IMR-90 (cell line): ENCODE measurements around the gene RMC1. TPM values are rescaled to one million over a fixed set of nuclear protein-coding genes. Genes with fewer than 3 reads are reported as not detected.

Experiments
- ATAC-seq: fragments of 200-7000 bp; cut with Tn5 transposase; 2 replicates; pipeline ENCODE4 v1.9.1; 2020; ENCODE audit warnings: low read depth, mild to moderate bottlenecking, moderate library complexity
- BruUV-seq: library from RNA; stranded (reverse); fragments of 400-500 nt; replicated peaks from 2 replicates; lab custom pipeline; 2021; lab: Mats Ljungman, UMichigan
- CTCF ChIA-PET: fragments of 300-600 bp; formaldehyde crosslinking; extraction: SDS; loops from one replicate; lab custom pipeline; 2021; ENCODE audit warnings: antibody characterized with exemption; lab: Yijun Ruan, JAX
- POLR2A ChIA-PET: fragments of 300-600 bp; sonication (Branson Sonifier 250); formaldehyde crosslinking; loops from one replicate; lab custom pipeline; 2022; ENCODE audit warnings: antibody characterized with exemption; ENCODE audit not compliant: unreplicated experiment; lab: Charles Lee
- DNase-seq: peaks from one replicate; pipeline ENCODE4 v3.0.0; 2013
- H2AFZ ChIP-seq: replicated peaks from 2 replicates; pipeline ENCODE3; 2013; ENCODE audit warnings: low read length, mild to moderate bottlenecking; ENCODE audit not compliant: poor library complexity
- H2AK5ac ChIP-seq: 2 replicates; pipeline ENCODE4 v1.6.1; 2013; ENCODE audit warnings: low read depth, low read length, inconsistent platforms
- H2AK9ac ChIP-seq: replicated peaks from 2 replicates; pipeline ENCODE3; 2013; ENCODE audit warnings: mild to moderate bottlenecking, low read depth, low read length, moderate library complexity; ENCODE audit not compliant: poor library complexity
- H2BK120ac ChIP-seq: 2 replicates; pipeline ENCODE4 v1.6.1; 2013; ENCODE audit warnings: low read depth, low read length, inconsistent platforms
- H2BK15ac ChIP-seq: 3 replicates; pipeline ENCODE4 v1.6.1; 2013; ENCODE audit warnings: low read depth, low read length, inconsistent platforms
- H2BK20ac ChIP-seq: 2 replicates; pipeline ENCODE4 v1.6.1; 2013; ENCODE audit warnings: low read depth, mild to moderate bottlenecking, inconsistent platforms, low read length, moderate library complexity
- H2BK5ac ChIP-seq: 2 replicates; pipeline ENCODE4 v1.6.1; 2013; ENCODE audit warnings: mild to moderate bottlenecking, low read depth, low read length, inconsistent platforms; ENCODE audit not compliant: poor library complexity, severe bottlenecking
- H3K14ac ChIP-seq: replicated peaks from 2 replicates; pipeline ENCODE4 v1.6.1; 2013; ENCODE audit warnings: low read depth, low read length, inconsistent platforms
- H3K18ac ChIP-seq: 2 replicates; pipeline ENCODE4 v1.6.1; 2013; ENCODE audit warnings: low read depth, low read length, control low read depth
- H3K23ac ChIP-seq: 2 replicates; pipeline ENCODE4 v1.6.1; 2013; ENCODE audit warnings: low read depth, low read length, inconsistent platforms
- H3K27ac ChIP-seq: 2 replicates; pipeline ENCODE4 v1.5.1; 2013; ENCODE audit warnings: mild to moderate bottlenecking, control low read depth, low read length; ENCODE audit not compliant: insufficient read depth
- H3K27me3 ChIP-seq: 2 replicates; pipeline ENCODE4 v1.6.1; 2013; ENCODE audit warnings: low read length; ENCODE audit not compliant: control insufficient read depth, insufficient read depth
- H3K36me3 ChIP-seq: 2 replicates; pipeline ENCODE4 v1.6.1; 2013; ENCODE audit warnings: low read length, mixed read lengths; ENCODE audit not compliant: control insufficient read depth, insufficient read depth
- H3K4ac ChIP-seq: 2 replicates; pipeline ENCODE4 v1.6.1; 2013; ENCODE audit warnings: low read depth, low read length, inconsistent platforms
- H3K4me1 ChIP-seq: 2 replicates; pipeline ENCODE4 v1.6.1; 2013; ENCODE audit warnings: low read length, mixed read lengths; ENCODE audit not compliant: control insufficient read depth, insufficient read depth
- H3K4me2 ChIP-seq: 2 replicates; pipeline ENCODE4 v1.6.1; 2013; ENCODE audit warnings: low read depth, mild to moderate bottlenecking, control low read depth, low read length, moderate library complexity
- H3K4me3 ChIP-seq: 2 replicates; pipeline ENCODE4 v1.5.1; 2013; ENCODE audit warnings: low read depth, mild to moderate bottlenecking, control low read depth, low read length, moderate library complexity; ENCODE audit not compliant: insufficient read depth
- H3K56ac ChIP-seq: 2 replicates; pipeline ENCODE4 v1.6.1; 2013; ENCODE audit warnings: low read length, inconsistent platforms; ENCODE audit not compliant: insufficient read depth; ENCODE audit errors: extremely low read depth
- H3K79me1 ChIP-seq, 2 experiments: 2 replicates each; pipeline ENCODE4 v1.6.1; 2013; ENCODE audit warnings: low read length in 2 of 2, inconsistent platforms in 1 of 2, low read depth in 1 of 2
- H3K9ac ChIP-seq: 2 replicates; pipeline ENCODE4 v1.6.1; 2013; ENCODE audit warnings: low read depth, low read length, control low read depth
- H3K9me1 ChIP-seq: 2 replicates; pipeline ENCODE4 v1.6.1; 2013; ENCODE audit warnings: low read length, inconsistent platforms; ENCODE audit not compliant: insufficient read depth
- H3K9me3 ChIP-seq: 2 replicates; pipeline ENCODE4 v1.6.1; 2013; ENCODE audit warnings: low read length; ENCODE audit not compliant: control insufficient read depth, insufficient read depth
- H4K20me1 ChIP-seq: 2 replicates; pipeline ENCODE4 v1.6.1; 2013; ENCODE audit warnings: low read length, inconsistent platforms; ENCODE audit not compliant: insufficient read depth
- H4K5ac ChIP-seq: 2 replicates; pipeline ENCODE4 v1.6.1; 2013; ENCODE audit warnings: mild to moderate bottlenecking, low read depth, low read length, control low read depth
- H4K8ac ChIP-seq, 2 experiments: 2 replicates each; pipeline ENCODE4 v1.6.1; 2013; ENCODE audit warnings: low read depth in 2 of 2, low read length in 2 of 2, control low read depth in 1 of 2, inconsistent platforms in 1 of 2
- H4K91ac ChIP-seq: 2 replicates; pipeline ENCODE4 v1.6.1; 2013; ENCODE audit warnings: low read depth, low read length, inconsistent platforms; ENCODE audit not compliant: insufficient read depth
- BHLHE40 ChIP-seq: fragments of 150-350 bp; IDR thresholded peaks from 2 replicates; pipeline ENCODE4 v1.6.1; 2016; ENCODE audit warnings: mild to moderate bottlenecking, low read depth, low read length
- CHD1 ChIP-seq: IDR thresholded peaks from 2 replicates; pipeline ENCODE4 v1.6.1; 2012; ENCODE audit warnings: low read depth, low read length, improper control_type of control experiment
- FOS ChIP-seq: fragments of 150-350 bp; IDR thresholded peaks from 2 replicates; pipeline ENCODE4 v1.6.1; 2016; ENCODE audit warnings: low read depth, low read length
- MAFK ChIP-seq: IDR thresholded peaks from 2 replicates; pipeline ENCODE4 v1.6.1; 2012; ENCODE audit warnings: low read depth, low read length, improper control_type of control experiment
- MAZ ChIP-seq: IDR thresholded peaks from 2 replicates; pipeline ENCODE4 v1.6.1; 2012; ENCODE audit warnings: low read depth, mild to moderate bottlenecking, low read length, improper control_type of control experiment, moderate library complexity, borderline replicate concordance
- MXI1 ChIP-seq: IDR thresholded peaks from 2 replicates; pipeline ENCODE4 v1.6.1; 2012; ENCODE audit warnings: low read depth, mild to moderate bottlenecking, low read length, moderate library complexity, borderline replicate concordance
- POLR2A ChIP-seq: IDR thresholded peaks from 2 replicates; pipeline ENCODE4 v1.6.1; 2012; ENCODE audit warnings: mild to moderate bottlenecking, low read depth, low read length
- RAD21 ChIP-seq: IDR thresholded peaks from 2 replicates; pipeline ENCODE4 v1.6.1; 2012; ENCODE audit warnings: low read length, improper control_type of control experiment
- RCOR1 ChIP-seq: IDR thresholded peaks from 2 replicates; pipeline ENCODE4 v1.6.1; 2012; ENCODE audit warnings: mild to moderate bottlenecking, low read length, improper control_type of control experiment; ENCODE audit not compliant: insufficient replicate concordance
- RFX5 ChIP-seq: IDR thresholded peaks from 2 replicates; pipeline ENCODE4 v1.8.0; 2012; ENCODE audit warnings: low read depth, mild to moderate bottlenecking, low read length, moderate library complexity
- USF2 ChIP-seq: fragments of 150-350 bp; IDR thresholded peaks from 2 replicates; pipeline ENCODE4 v1.6.1; 2017; ENCODE audit warnings: mild to moderate bottlenecking, antibody characterized with exemption, low read length, low read depth
- WGBS, 2 experiments: methylation state at CpG; one replicate each; pipeline versions ENCODE4 v1.1.5 to v1.1.7; 2013; ENCODE audit warnings: missing lambda C conversion rate in 2 of 2; ENCODE audit not compliant: insufficient read length in 1 of 2; ENCODE audit errors: extremely low coverage in 2 of 2; 5-methylcytosine and 5-hydroxymethylcytosine counted together
- dilution Hi-C: fragments of 300-500 bp; cut with HindIII; formaldehyde crosslinking; loops from one replicate; pipeline ENCODE4 v1.14.3; 2018; ENCODE audit warnings: low sequenced_read_pairs; ENCODE audit not compliant: unreplicated experiment
- in situ Hi-C: fragments of 300-500 bp; cut with MboI; formaldehyde crosslinking; loops from 3 replicates; pipeline ENCODE4 v1.14.3; 2019; ENCODE audit warnings: low sequenced_read_pairs, inconsistent platforms, mixed read lengths
- intact Hi-C: fragments of 100-400 bp; cut with micrococcal nuclease; formaldehyde crosslinking; loops from 2 replicates; pipeline ENCODE4 v1.10.0; 2022
- polyA plus RNA-seq, 3 experiments: library from polyadenylated mRNA; depleted of rRNA; stranded (reverse); fragments of >200 nt; gene quantifications; 2 replicates each; pipeline ENCODE4 v1.2.3, GENCODE V29; 2012; ENCODE audit warnings: low replicate concordance in 1 of 3
- total RNA-seq: library from RNA; depleted of rRNA; stranded (reverse); fragments of >200 nt; gene quantifications from 2 replicates; pipeline ENCODE4 v1.2.3, GENCODE V29; 2012
- TF ChIP-seq, protein P1 (sequence below): conservative IDR thresholded peaks from 2 replicates; pipeline ENCODE4 v1.5.1; 2012; ENCODE audit warnings: mild to moderate bottlenecking, low read depth, low read length, improper control_type of control experiment
- TF ChIP-seq, protein P2 (sequence below): fragments of 150-350 bp; IDR thresholded peaks from 2 replicates; pipeline ENCODE4 v1.6.1; 2016; ENCODE audit warnings: low read depth, mild to moderate bottlenecking, low read length, moderate library complexity, borderline replicate concordance

RMC1 gene
- total and polyA plus RNA-seq, 2 of the 4 experiments (the other 2 are of a cell fraction), result 14.2 to 18.0 TPM

GRCh38 chr18:23552505-23552904, 49.2 kb downstream of the RMC1 start:
- Histone ChIP-seq H3K23ac (no peak overlapping the region), H2AK5ac (no peak overlapping the region), H4K5ac (no peak overlapping the region), H3K56ac (no peak overlapping the region), H4K8ac (no peak overlapping the region), H2AFZ (no peak overlapping the region), H3K27ac (no peak overlapping the region), H2BK20ac (no peak overlapping the region), H3K9me3 (no peaks in the 10 kb centered on the region), H2BK15ac (no peak overlapping the region), H4K91ac (no peak overlapping the region), H3K4me1 (no peaks in the 10 kb centered on the region), H3K4ac (no peak overlapping the region), H2AK9ac (no peak overlapping the region), H3K27me3 (no peaks in the 10 kb centered on the region), H3K9ac (no peak overlapping the region), H3K4me2 (no peak overlapping the region), H3K18ac (no peak overlapping the region), H3K9me1 (0 out of 2 replicates have a peak, but pooled peaks cover 3% of the 10 kb centered on the region), H2BK5ac (no peak overlapping the region), H3K79me1 (peaks cover 0 to 3% of the 10 kb centered on the region in 2 experiments; a peak in 1 of 4 replicates), H3K14ac (no peak overlapping the region), H3K4me3 (no peak overlapping the region), H4K20me1 (no peaks in the 10 kb centered on the region), H2BK120ac (no peak overlapping the region), H3K36me3 (peaks cover 48% of the 10 kb centered on the region)
- BruUV-seq, result no TSS peak
- dilution Hi-C loops, result no loop called here
- intact Hi-C loops, result no loop called here
- ChIA-PET CTCF (no interaction called here), POLR2A (no interaction called here)
- TF ChIP-seq USF2 (no peak), RCOR1 (no peak), FOS (no peak), BHLHE40 (no peak), MAZ (no peak), RAD21 (no peak), POLR2A (no peak), RFX5 (no peak), CHD1 (no peak), MAFK (no peak), MXI1 (no peak)
- TF ChIP-seq, protein P1, sequence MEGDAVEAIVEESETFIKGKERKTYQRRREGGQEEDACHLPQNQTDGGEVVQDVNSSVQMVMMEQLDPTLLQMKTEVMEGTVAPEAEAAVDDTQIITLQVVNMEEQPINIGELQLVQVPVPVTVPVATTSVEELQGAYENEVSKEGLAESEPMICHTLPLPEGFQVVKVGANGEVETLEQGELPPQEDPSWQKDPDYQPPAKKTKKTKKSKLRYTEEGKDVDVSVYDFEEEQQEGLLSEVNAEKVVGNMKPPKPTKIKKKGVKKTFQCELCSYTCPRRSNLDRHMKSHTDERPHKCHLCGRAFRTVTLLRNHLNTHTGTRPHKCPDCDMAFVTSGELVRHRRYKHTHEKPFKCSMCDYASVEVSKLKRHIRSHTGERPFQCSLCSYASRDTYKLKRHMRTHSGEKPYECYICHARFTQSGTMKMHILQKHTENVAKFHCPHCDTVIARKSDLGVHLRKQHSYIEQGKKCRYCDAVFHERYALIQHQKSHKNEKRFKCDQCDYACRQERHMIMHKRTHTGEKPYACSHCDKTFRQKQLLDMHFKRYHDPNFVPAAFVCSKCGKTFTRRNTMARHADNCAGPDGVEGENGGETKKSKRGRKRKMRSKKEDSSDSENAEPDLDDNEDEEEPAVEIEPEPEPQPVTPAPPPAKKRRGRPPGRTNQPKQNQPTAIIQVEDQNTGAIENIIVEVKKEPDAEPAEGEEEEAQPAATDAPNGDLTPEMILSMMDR, result no peak
- TF ChIP-seq, protein P2, sequence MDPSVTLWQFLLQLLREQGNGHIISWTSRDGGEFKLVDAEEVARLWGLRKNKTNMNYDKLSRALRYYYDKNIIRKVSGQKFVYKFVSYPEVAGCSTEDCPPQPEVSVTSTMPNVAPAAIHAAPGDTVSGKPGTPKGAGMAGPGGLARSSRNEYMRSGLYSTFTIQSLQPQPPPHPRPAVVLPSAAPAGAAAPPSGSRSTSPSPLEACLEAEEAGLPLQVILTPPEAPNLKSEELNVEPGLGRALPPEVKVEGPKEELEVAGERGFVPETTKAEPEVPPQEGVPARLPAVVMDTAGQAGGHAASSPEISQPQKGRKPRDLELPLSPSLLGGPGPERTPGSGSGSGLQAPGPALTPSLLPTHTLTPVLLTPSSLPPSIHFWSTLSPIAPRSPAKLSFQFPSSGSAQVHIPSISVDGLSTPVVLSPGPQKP, result no peak
- ATAC-seq (no peak), DNase-seq (no peak)
- 83% methylated on average over 6 of the region's 11 CpGs; no CpG with 5 or more reads in 1 of the 2 experiments for WGBS, 2 experiments
- in situ Hi-C loops, result no loop called here
